HepG2 (cell line): ENCODE results near the gene ABCC1. TPM values are rescaled to one million over a fixed set of nuclear protein-coding genes. Genes with fewer than 3 reads are reported as not detected.

ENCODE experiments used
- GMEB1 ChIP-seq: sonication (generic); formaldehyde crosslinking; IDR thresholded peaks from 2 replicates; pipeline ENCODE4 v1.5.1; 2020; ENCODE audit warnings: missing genetic modification reagents, mild to moderate bottlenecking, borderline replicate concordance
- KLF13 ChIP-seq: sonication (generic); formaldehyde crosslinking; IDR thresholded peaks from 2 replicates; pipeline ENCODE4 v1.4.0; 2020; ENCODE audit warnings: mild to moderate bottlenecking, missing genetic modification reagents
- RXRB ChIP-seq: IDR thresholded peaks from 2 replicates; pipeline ENCODE4 v1.6.1; 2016; ENCODE audit warnings: borderline replicate concordance, missing genetic modification reagents, missing compliant biosample characterization
- SKIL ChIP-seq: sonication (generic); formaldehyde crosslinking; IDR thresholded peaks from 2 replicates; pipeline ENCODE4 v1.8.0; 2022; ENCODE audit warnings: missing genetic modification reagents, mild to moderate bottlenecking, moderate library complexity, borderline replicate concordance
- SNAPC4 ChIP-seq: sonication (generic); formaldehyde crosslinking; IDR thresholded peaks from 2 replicates; pipeline ENCODE4 v1.4.0; 2020; ENCODE audit warnings: mild to moderate bottlenecking, missing genetic modification reagents
- ZFP91 ChIP-seq: sonication (generic); formaldehyde crosslinking; IDR thresholded peaks from 2 replicates; pipeline ENCODE4 v1.9.0; 2022; ENCODE audit warnings: missing genetic modification reagents, mild to moderate bottlenecking, borderline replicate concordance
- ZNF430 ChIP-seq: sonication (generic); formaldehyde crosslinking; IDR thresholded peaks from 2 replicates; pipeline ENCODE4 v1.9.0; 2021; ENCODE audit warnings: mild to moderate bottlenecking, missing genetic modification reagents
- ZNF503 ChIP-seq: sonication (generic); formaldehyde crosslinking; IDR thresholded peaks from 2 replicates; pipeline ENCODE4 v1.4.0; 2020; ENCODE audit warnings: missing genetic modification reagents
- ZNF609 ChIP-seq: sonication (generic); formaldehyde crosslinking; IDR thresholded peaks from 2 replicates; pipeline ENCODE4 v1.4.0; 2020; ENCODE audit warnings: mild to moderate bottlenecking, missing genetic modification reagents, borderline replicate concordance
- polyA plus RNA-seq, 8 experiments: library from polyadenylated mRNA; depleted of rRNA in 3 of 8; stranded (reverse) in 7 of 8; unstranded in 1 of 8; fragments of >200 nt; fragmentation: Illumina TruSeq in 4 of 8; extraction: Trizol in 4 of 8; gene quantifications; 2 replicates each; pipeline versions ENCODE4 v1.2.1 to v1.2.3, GENCODE V29; 2011 to 2016; ENCODE audit warnings: low read depth in 4 of 8, missing spikeins in 1 of 8, mixed read lengths in 1 of 8; ENCODE audit not compliant: insufficient read depth in 1 of 8
- total RNA-seq, 5 experiments: library from RNA; depleted of rRNA; stranded (reverse); fragments of >200 nt; fragmentation: Illumina TruSeq; extraction: Trizol; gene quantifications; 2 replicates each; pipeline ENCODE4 v1.2.3, GENCODE V29; 2016; ENCODE audit warnings: low read depth in 1 of 5

ABCC1 gene
- total and polyA plus RNA-seq, 2 of the 13 experiments (the other 11 are each of a cell fraction or from before 2014, with no cell fraction given) = 13.0 to 30.6 TPM

GRCh38 chr16:15950869-15951268 is 1.5 kb downstream of the ABCC1 start (continued):
- TF ChIP-seq ZNF609 (0 out of 2 replicates have a peak, but pooled peaks have one; percentile 6), SNAPC4 (CRISPR knock-in tag) (no peak), GMEB1 (CRISPR knock-in tag) (0 out of 2 replicates have a peak, but pooled peaks have one; percentile 5), ZFP91 (CRISPR knock-in tag) (no peak), RXRB (CRISPR knock-in tag) (no peak), SKIL (CRISPR knock-in tag) (no peak), ZNF503 (CRISPR knock-in tag) (no peak), ZNF430 (CRISPR knock-in tag) (0 out of 2 replicates have a peak, but pooled peaks have one; percentile 12), KLF13 (no peak)
